ENCODE measurements around the gene HHLA2.

HHLA2 gene

GRCh38 chr3:108393128-108393900, 97.0 kb downstream of the HHLA2 start:
- DNase-seq (ENCODE audit: low spot score): no peak

- no peak for DNase-seq (ENCODE audit: low spot score)
Measured at GRCh38 chr3:108394016-108394415, 97.7 kb downstream of the HHLA2 start.

GRCh38 chr3:108394563-108394962, 98.2 kb downstream of the HHLA2 start:
- DNase-seq (ENCODE audit: low spot score): no peak

- no peak for DNase-seq (ENCODE audit: low spot score)
Measured at GRCh38 chr3:108396336-108396735, 100.0 kb downstream of the HHLA2 start.

- DNase-seq (ENCODE audit: low spot score): no peak
Measured at GRCh38 chr3:108398510-108398909, 102.2 kb downstream of the HHLA2 start.

- DNase-seq (ENCODE audit: low spot score): no peak
Measured at GRCh38 chr3:108401836-108402235, 105.5 kb downstream of the HHLA2 start.

- no peak for DNase-seq (ENCODE audit: low spot score)
Measured at GRCh38 chr3:108403198-108403597, 106.8 kb downstream of the HHLA2 start.

GRCh38 chr3:108403686-108404345, 107.5 kb downstream of the HHLA2 start:
- no peak for DNase-seq (ENCODE audit: low spot score)

GRCh38 chr3:108404368-108404767, 108.0 kb downstream of the HHLA2 start:
- DNase-seq (ENCODE audit: low spot score): no peak

GRCh38 chr3:108406063-108406660, 109.8 kb downstream of the HHLA2 start:
- no peak for DNase-seq (ENCODE audit: low spot score)

GRCh38 chr3:108406661-108407206, 110.4 kb downstream of the HHLA2 start:
- peak; percentile 29 for DNase-seq (ENCODE audit: low spot score)

GRCh38 chr3:108407886-108408285, 111.5 kb downstream of the HHLA2 start:
- DNase-seq (ENCODE audit: low spot score): no peak

GRCh38 chr3:108408883-108409799, 112.8 kb downstream of the HHLA2 start:
- no peak for DNase-seq (ENCODE audit: low spot score)

- DNase-seq (ENCODE audit: low spot score): no peak
Measured at GRCh38 chr3:108409800-108410178, 113.4 kb downstream of the HHLA2 start.

- no peak for DNase-seq (ENCODE audit: low spot score)
Measured at GRCh38 chr3:108410531-108410984, 114.2 kb downstream of the HHLA2 start.

- no peak for DNase-seq (ENCODE audit: low spot score)
Measured at GRCh38 chr3:108412121-108412750, 115.9 kb downstream of the HHLA2 start.

GRCh38 chr3:108414007-108414406, 117.7 kb downstream of the HHLA2 start:
- no peak for DNase-seq (ENCODE audit: low spot score)

- DNase-seq (ENCODE audit: low spot score): no peak
Measured at GRCh38 chr3:108415661-108416060, 119.3 kb downstream of the HHLA2 start.

- DNase-seq (ENCODE audit: low spot score): no peak
Measured at GRCh38 chr3:108416111-108416869, 119.9 kb downstream of the HHLA2 start.

GRCh38 chr3:108420926-108421325, 124.6 kb downstream of the HHLA2 start:
- no peak for DNase-seq (ENCODE audit: low spot score)
